HepG2 (cell line): ENCODE results near the gene IARS2.

Source experiments
- CC2D1A ChIP-seq: sonication (generic); formaldehyde crosslinking; IDR thresholded peaks from 2 replicates; pipeline ENCODE4 v1.8.1; 2023; ENCODE audit warnings: mild to moderate bottlenecking, missing genetic modification reagents
- EHMT2 ChIP-seq: fragments of 200-600 bp; sonication (generic); IDR thresholded peaks from 2 replicates; pipeline ENCODE4 v1.7.0; 2017; ENCODE audit warnings: antibody characterized with exemption, low read depth, low read length, borderline replicate concordance
- IRF1 ChIP-seq: sonication (generic); formaldehyde crosslinking; IDR thresholded peaks from 2 replicates; pipeline ENCODE4 v1.4.0; 2020; ENCODE audit warnings: low read depth, mild to moderate bottlenecking, missing genetic modification reagents
- POLR2A ChIP-seq, 2 experiments: IDR thresholded peaks; 2 replicates each; pipeline ENCODE4 v1.6.1; 2011; ENCODE audit warnings: low read depth in 2 of 2, low read length in 2 of 2, mild to moderate bottlenecking in 1 of 2, moderate library complexity in 1 of 2; ENCODE audit not compliant: insufficient read depth in 1 of 2
- RFX5 ChIP-seq: IDR thresholded peaks from 2 replicates; pipeline ENCODE4 v1.6.1; 2011; ENCODE audit warnings: low read depth, low read length, improper control_type of control experiment
- ZNF17 ChIP-seq: sonication (generic); formaldehyde crosslinking; IDR thresholded peaks from 2 replicates; pipeline ENCODE4 v1.5.0; 2020; ENCODE audit warnings: mild to moderate bottlenecking, missing genetic modification reagents
- TF ChIP-seq, protein P1 (sequence below), 2 experiments: sonication (generic) in 1 of 2; formaldehyde crosslinking in 1 of 2; IDR thresholded peaks; 2 replicates each; pipeline versions ENCODE4 v1.4.0 to v1.6.1; 2018 to 2020; ENCODE audit warnings: missing genetic modification reagents in 2 of 2, borderline replicate concordance in 1 of 2, low read depth in 1 of 2, mild to moderate bottlenecking in 1 of 2, missing biosample characterization in 1 of 2
- TF ChIP-seq, protein P2 (sequence below): sonication (generic); formaldehyde crosslinking; IDR thresholded peaks from 2 replicates; pipeline ENCODE4 v1.8.1; 2022; ENCODE audit warnings: low read depth, mild to moderate bottlenecking, missing genetic modification reagents
- TF ChIP-seq, protein P3 (sequence below): fragments of 450-650 bp; IDR thresholded peaks from 2 replicates; pipeline ENCODE4 v1.6.1; 2016
- TF ChIP-seq, protein P4 (sequence below): sonication (generic); formaldehyde crosslinking; IDR thresholded peaks from 2 replicates; pipeline ENCODE4 v1.4.0; 2020; ENCODE audit warnings: mild to moderate bottlenecking, missing genetic modification reagents
- TF ChIP-seq, protein P5 (sequence below), 2 experiments: IDR thresholded peaks; 2 replicates each; pipeline ENCODE4 v1.6.1; 2011 to 2012; ENCODE audit warnings: low read length in 2 of 2, borderline replicate concordance in 1 of 2, low read depth in 1 of 2, mild to moderate bottlenecking in 1 of 2, moderate library complexity in 1 of 2

- TF ChIP-seq POLR2A (IDR thresholded peaks at IDR 0.05; ENCODE audit: insufficient read depth in 1 of 2, low read depth in 2 of 2, low read length in 2 of 2) (no peak), RFX5 (no peak), IRF1 (CRISPR knock-in tag) (no peak), CC2D1A (CRISPR knock-in tag) (no peak), EHMT2 (no peak), ZNF17 (CRISPR knock-in tag) (no peak)
- TF ChIP-seq, protein P1, sequence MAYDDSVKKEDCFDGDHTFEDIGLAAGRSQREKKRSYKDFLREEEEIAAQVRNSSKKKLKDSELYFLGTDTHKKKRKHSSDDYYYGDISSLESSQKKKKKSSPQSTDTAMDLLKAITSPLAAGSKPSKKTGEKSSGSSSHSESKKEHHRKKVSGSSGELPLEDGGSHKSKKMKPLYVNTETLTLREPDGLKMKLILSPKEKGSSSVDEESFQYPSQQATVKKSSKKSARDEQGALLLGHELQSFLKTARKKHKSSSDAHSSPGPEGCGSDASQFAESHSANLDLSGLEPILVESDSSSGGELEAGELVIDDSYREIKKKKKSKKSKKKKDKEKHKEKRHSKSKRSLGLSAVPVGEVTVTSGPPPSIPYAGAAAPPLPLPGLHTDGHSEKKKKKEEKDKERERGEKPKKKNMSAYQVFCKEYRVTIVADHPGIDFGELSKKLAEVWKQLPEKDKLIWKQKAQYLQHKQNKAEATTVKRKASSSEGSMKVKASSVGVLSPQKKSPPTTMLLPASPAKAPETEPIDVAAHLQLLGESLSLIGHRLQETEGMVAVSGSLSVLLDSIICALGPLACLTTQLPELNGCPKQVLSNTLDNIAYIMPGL (CRISPR knock-in tag; IDR thresholded peaks at IDR 0.05; ENCODE audit: borderline replicate concordance in 1 of 2, low read depth in 1 of 2): no peak
- TF ChIP-seq, protein P2, sequence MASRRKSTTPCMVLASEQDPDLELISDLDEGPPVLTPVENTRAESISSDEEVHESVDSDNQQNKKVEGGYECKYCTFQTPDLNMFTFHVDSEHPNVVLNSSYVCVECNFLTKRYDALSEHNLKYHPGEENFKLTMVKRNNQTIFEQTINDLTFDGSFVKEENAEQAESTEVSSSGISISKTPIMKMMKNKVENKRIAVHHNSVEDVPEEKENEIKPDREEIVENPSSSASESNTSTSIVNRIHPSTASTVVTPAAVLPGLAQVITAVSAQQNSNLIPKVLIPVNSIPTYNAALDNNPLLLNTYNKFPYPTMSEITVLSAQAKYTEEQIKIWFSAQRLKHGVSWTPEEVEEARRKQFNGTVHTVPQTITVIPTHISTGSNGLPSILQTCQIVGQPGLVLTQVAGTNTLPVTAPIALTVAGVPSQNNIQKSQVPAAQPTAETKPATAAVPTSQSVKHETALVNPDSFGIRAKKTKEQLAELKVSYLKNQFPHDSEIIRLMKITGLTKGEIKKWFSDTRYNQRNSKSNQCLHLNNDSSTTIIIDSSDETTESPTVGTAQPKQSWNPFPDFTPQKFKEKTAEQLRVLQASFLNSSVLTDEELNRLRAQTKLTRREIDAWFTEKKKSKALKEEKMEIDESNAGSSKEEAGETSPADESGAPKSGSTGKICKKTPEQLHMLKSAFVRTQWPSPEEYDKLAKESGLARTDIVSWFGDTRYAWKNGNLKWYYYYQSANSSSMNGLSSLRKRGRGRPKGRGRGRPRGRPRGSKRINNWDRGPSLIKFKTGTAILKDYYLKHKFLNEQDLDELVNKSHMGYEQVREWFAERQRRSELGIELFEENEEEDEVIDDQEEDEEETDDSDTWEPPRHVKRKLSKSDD (CRISPR knock-in tag): no peak
- TF ChIP-seq, protein P3, sequence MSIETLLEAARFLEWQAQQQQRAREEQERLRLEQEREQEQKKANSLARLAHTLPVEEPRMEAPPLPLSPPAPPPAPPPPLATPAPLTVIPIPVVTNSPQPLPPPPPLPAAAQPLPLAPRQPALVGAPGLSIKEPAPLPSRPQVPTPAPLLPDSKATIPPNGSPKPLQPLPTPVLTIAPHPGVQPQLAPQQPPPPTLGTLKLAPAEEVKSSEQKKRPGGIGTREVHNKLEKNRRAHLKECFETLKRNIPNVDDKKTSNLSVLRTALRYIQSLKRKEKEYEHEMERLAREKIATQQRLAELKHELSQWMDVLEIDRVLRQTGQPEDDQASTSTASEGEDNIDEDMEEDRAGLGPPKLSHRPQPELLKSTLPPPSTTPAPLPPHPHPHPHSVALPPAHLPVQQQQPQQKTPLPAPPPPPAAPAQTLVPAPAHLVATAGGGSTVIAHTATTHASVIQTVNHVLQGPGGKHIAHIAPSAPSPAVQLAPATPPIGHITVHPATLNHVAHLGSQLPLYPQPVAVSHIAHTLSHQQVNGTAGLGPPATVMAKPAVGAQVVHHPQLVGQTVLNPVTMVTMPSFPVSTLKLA: no peak
- TF ChIP-seq, protein P4, sequence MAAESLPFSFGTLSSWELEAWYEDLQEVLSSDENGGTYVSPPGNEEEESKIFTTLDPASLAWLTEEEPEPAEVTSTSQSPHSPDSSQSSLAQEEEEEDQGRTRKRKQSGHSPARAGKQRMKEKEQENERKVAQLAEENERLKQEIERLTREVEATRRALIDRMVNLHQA (CRISPR knock-in tag): no peak
- TF ChIP-seq, protein P5, sequence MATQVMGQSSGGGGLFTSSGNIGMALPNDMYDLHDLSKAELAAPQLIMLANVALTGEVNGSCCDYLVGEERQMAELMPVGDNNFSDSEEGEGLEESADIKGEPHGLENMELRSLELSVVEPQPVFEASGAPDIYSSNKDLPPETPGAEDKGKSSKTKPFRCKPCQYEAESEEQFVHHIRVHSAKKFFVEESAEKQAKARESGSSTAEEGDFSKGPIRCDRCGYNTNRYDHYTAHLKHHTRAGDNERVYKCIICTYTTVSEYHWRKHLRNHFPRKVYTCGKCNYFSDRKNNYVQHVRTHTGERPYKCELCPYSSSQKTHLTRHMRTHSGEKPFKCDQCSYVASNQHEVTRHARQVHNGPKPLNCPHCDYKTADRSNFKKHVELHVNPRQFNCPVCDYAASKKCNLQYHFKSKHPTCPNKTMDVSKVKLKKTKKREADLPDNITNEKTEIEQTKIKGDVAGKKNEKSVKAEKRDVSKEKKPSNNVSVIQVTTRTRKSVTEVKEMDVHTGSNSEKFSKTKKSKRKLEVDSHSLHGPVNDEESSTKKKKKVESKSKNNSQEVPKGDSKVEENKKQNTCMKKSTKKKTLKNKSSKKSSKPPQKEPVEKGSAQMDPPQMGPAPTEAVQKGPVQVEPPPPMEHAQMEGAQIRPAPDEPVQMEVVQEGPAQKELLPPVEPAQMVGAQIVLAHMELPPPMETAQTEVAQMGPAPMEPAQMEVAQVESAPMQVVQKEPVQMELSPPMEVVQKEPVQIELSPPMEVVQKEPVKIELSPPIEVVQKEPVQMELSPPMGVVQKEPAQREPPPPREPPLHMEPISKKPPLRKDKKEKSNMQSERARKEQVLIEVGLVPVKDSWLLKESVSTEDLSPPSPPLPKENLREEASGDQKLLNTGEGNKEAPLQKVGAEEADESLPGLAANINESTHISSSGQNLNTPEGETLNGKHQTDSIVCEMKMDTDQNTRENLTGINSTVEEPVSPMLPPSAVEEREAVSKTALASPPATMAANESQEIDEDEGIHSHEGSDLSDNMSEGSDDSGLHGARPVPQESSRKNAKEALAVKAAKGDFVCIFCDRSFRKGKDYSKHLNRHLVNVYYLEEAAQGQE (IDR thresholded peaks at IDR 0.05; ENCODE audit: borderline replicate concordance in 1 of 2, low read depth in 1 of 2, low read length in 2 of 2): no peak
Observed at GRCh38 chr1:220164116-220164515, 70.2 kb downstream of the IARS2 start.
